GM03348 (cell line): ENCODE data around the gene PAEP.

Experiments
- DNase-seq: peaks from one replicate; pipeline ENCODE4 v3.0.0; 2012; ENCODE audit warnings: low spot score

Gene PAEP

GRCh38 chr9:135551031-135551430 is 10.5 kb upstream of the PAEP start:
- DNase-seq = no peak

- no peak for DNase-seq
Measured at GRCh38 chr9:135551456-135551855, 10.1 kb upstream of the PAEP start.

DNA sequence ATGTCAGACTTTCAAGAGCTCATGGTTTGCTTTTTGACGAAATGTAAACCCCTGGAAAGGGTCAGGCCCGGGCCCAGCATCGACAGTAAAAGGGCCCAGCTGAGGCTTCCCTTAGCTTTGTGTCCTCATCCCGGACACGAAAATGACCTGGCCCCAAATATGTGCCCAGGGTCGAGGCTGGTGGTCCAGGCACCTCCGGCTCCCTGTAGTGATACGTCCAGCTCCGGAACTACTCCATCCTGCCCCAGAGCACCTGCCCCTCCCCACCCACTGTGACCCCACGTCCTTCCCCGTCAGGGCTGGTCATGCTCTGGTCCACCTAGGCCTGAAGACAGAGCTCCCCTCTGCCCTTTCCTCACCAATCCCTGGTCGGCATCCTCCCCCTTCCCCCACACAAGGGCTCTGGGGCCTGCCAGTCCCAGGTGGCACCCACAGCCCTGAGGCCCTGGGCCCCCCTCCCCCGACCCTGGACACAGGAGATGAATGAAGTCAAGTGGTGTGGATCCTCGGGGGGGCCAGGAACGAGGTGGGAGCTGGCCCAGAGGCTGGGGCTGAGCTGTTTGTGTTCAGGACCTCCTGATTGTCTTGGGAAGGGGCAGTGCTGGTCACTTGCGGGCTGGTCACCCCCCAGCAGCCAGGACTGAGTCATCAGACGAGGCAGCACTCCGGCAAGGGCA is 9.4 kb upstream of the PAEP start:
- DNase-seq = no peak

- DNase-seq = no peak
Measured at GRCh38 chr9:135552698-135553171, 8.8 kb upstream of the PAEP start.

DNA sequence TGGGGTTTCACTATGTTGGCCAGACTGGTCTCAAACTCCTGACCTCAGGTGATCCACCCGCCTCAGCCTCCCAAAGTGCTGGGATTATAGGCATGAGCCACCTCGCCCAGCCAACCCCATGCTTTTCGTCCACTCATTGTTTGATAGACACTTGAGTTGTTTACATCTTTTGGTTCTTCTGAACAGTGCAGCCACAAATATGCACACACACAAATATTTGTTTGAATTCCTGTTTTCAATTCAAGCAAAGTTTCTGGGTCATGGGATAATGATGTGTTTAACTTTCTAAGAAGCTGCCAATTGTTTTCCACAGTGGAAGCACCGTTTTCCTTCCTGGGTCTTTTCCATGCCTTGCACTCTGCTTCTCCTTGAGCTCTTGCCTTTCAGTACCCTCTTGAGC is 6.8 kb upstream of the PAEP start:
- no peak for DNase-seq

DNA sequence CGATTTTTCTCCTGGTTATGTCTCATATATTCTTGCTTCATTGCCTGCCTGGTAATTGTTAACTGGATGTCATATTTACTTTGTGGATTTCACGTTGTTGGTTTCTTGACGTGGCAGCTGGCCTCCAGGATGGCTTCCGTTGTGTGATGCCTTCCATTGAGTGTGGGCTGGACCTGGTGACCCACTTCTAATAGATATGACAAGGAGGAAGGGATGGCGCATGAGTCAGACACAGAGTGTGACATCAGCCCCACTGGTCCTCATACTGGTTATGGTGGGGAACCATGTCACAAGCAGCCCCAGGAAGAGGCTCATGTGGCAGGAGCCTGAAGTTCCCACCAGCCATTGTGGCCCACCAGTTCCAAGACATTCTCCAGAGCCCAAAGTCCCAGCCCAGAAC is 6.4 kb upstream of the PAEP start:
- no peak for DNase-seq

- DNase-seq = no peak
Measured at GRCh38 chr9:135555910-135556309, 5.6 kb upstream of the PAEP start.

DNA sequence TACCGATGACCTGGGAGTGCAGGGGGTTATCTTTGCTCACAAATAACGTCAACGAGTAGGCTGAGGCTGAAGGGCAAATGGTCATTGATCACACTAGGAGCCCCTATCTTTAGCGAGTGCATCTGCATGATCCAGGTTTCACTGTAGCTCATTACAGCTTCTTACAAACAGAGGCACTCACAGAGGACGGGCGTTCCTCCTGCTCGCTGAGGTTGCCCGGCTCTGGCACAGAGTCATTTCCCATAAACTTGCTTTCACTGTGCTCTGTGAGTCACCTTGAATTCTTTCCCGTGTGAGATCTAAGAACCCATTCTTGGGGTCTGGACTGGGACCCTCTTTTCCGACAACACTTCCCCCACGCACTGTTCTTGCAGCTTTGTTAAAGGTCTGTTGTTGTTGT is 1.9 kb upstream of the PAEP start:
- no peak for DNase-seq

DNA sequence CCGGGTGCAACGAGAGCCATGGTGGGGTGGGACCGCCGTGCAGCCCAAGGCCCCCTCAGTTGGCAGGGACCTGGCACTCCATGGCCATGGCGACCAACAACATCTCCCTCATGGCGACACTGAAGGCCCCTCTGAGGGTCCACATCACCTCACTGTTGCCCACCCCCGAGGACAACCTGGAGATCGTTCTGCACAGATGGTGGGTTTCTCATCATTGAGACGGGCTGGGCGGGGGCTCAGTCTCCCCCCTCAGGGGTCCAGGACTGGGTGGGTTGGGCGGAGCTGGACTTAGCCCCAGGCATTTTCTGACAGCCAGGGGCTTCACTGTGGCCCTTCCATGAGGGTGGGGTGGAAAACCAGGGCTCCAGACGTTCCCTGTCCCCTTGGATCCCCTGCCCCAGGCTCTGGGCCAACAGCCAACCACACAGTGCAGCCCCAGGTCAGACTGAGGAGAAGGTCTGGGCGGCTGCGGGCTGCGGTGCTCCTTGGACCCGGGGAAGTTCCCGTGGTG is 734 bp downstream of the PAEP start:
- no peak for DNase-seq

DNA sequence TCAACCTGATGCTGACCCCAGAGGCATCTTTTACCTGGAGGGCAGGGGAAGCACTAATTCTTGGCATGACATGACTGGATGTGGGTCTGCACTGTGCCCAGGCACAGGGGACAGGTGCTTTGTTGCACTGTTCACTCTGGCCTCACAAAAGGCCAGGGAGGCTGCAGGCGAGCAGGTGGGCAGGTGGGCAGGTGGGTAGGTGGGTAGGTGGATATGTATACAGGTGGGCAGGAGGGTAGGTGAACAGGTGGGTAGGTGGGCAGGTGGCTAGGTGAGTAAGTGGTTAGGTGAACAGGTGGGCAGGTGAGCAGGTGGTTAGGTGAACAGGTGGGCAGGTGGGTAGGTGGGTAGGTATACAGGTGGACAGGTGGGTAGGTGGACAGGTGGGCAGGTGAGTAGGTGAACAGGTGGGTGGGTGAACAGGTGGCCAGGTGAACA is 1.5 kb downstream of the PAEP start:
- no peak for DNase-seq

DNA sequence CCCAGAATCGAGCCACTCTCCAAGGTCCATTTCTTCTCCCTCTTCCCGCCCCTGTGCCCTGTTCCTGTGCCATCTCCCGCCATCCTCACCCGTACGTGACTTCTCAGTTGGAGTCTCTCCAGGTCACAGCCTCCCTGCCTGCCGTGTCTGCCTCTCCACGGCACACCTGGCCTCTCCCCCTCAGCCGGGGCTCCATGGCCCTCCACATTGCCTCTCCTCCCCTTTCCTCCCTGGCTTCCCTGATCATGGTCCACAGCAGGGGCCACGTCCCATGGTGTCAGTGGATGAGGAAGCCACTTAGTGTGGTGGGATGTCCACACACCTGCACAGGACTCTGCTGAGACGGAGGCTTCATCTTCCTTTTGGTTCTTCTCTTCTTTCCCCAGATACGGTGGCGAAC is 2.3 kb downstream of the PAEP start:
- DNase-seq = no peak

DNA sequence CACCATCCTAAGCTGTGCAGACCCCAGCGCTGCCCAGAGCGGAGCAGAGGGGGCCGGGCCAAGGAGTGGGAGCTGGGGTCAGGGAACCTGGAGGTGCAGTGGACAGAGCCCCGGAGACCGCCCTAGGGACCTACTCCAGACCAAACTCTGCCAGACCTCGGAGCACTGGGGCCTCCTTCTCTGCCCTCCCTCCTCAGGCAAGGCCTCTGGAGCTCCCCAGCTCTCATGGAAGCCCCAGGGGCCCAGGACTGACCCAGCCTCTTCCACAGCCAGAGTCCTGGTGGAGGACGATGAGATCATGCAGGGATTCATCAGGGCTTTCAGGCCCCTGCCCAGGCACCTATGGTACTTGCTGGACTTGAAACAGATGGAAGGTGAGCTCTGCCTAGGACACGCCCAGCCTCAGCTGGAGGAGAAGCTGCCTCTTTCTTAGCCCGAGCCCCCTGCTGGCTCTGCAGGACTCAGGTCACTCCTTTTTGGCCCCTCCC is 3.6 kb downstream of the PAEP start:
- DNase-seq = no peak

GRCh38 chr9:135565636-135566035 is 4.1 kb downstream of the PAEP start:
- no peak for DNase-seq

- no peak for DNase-seq
Measured at GRCh38 chr9:135566552-135566951, 5.0 kb downstream of the PAEP start.

DNA sequence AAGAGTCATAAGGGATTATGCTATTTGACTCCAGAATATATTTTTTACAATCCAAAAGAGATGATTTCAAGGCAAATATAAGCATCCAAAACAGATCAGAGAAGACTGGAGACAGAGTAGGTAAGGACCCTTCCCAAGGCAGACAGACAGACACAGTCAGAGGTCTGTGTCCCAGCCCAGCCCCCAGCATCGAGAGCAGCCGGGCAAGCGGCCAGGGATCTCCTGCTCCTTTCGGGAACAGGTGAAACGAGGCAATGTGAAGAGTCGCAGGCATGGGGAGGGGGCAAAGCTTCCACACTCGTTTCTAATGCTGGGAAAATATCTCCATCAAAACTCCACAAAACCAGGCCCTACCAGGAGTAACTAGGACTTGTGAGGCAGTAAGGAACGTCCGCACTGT is 5.8 kb downstream of the PAEP start:
- no peak for DNase-seq

- DNase-seq = no peak
Measured at GRCh38 chr9:135568026-135568425, 6.5 kb downstream of the PAEP start.

DNA sequence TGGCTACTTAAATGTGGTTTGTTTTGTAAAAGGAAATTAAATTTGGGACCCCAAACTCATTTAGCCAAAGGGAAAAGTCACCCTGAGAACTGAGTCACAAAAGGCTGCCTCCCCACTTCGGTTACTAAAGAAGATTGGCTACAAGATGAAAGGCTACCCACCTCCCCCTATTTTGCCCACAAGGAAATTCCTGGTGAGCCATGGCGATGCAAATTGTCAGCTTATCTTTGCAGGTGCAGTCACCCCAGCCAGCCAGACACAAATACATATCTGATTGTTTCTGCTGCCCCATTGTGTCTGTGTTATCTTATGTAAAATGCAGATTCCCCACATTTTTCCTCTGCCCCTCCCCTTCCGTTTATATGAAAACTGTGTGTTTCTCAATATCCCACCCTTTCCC is 8.9 kb downstream of the PAEP start:
- DNase-seq = no peak

DNA sequence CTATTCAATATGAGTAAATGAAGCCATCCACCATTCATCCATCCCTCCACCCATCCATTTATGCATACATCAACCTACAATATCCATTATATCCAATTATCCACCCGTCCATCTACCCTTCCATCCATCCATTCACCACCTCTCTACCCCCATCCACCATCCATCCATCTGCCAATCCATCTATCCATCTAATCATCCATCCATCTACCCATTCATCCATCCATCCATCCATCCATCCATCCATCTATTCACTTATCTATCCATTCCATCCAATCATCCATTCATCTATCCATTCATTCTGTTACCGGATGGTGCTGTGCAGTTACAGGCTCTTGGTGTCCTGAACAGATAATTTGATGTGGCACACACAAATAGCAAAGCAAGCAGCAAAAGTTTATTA is 10.7 kb downstream of the PAEP start:
- no peak for DNase-seq

GRCh38 chr9:135573124-135573523 is 11.6 kb downstream of the PAEP start:
- DNase-seq = no peak

- no peak for DNase-seq
Measured at GRCh38 chr9:135574331-135574730, 12.8 kb downstream of the PAEP start.

DNA sequence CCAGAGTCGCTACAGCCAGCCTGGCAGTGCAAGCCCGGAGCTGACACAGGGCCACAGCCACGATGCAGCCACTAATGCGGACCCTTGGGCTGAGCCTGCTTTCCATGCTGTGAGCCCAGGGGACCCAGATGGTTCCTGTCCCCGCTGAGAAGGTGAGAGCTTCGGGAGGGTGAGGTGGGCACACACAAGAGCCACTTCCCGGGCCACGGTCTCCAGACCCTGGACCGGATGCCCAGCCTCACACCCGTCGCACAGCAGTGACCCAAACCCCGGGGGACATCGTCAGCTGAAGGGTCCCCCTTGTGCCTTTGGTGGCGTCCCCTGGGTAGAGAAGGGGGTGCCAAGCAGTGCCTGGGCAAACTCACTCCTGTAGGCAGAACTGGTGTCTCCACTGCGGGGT is 13.4 kb downstream of the PAEP start:
- DNase-seq = no peak

DNA sequence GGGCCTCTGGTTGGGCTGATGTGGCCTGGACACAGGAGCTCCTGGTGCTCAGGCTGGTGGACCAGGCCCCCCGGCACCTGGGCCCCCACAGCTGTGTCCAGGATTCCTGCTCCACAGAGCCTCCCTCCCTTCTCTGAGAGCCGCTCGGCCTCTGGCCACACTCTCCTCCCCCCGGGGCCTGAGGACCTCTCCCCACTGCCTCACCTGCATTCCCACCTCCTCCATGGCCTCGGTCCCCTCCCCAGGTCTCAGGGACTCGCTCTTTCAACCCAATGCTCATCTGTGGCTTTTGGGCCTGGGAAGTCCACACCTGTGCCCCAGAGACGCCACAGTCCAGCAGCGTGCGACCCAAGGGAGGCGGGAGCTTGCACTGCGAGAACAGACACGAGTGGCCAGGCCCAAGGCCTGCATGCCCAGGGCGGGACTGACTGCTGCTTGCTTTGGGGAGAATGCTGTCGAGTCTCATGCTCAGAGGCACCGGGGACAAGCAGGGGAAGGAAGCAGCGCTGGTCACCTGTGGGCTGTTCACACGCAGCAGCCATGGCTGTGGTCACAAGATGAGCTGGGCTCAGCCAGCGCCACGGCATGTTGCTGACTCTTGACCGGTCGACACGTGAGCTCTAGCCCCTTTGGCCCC is 14.6 kb downstream of the PAEP start:
- no peak for DNase-seq

DNA sequence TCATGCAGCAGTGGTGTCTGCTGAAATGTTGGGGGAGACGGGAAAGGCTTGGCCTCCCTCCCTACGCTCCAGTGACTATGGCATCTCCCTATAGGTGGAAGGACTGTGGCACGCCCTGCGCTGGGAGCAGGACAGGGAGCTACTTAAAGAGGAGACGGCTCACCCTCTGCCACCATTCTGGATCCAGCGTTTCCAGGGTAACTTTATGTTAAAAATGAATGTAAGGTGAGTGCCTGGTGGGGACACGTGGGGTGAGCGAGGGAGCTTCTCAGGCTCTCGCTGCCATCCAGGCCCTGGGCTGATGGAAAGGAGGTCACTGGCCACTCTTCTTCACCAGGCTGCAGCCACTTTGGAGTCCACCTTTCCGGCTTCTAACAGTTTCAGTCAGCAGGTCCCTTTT is 15.7 kb downstream of the PAEP start:
- DNase-seq = no peak

DNA sequence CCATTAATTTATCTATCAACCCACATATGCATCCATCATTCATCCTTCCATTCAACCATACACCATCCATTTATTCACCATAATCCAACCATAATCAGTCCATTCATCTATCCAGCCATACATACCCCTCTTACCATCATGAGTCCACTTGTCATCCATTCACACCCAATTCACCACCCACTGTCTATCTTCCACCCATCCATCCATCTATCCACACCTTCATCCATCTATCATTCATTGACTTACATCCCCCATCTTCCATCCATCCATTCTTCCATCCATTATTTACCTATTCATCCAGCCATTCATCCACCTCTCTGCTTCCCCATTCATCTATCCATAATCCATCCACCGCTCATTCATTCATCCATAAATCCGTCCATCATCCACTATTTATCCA is 17.8 kb downstream of the PAEP start:
- DNase-seq = no peak
